ENCODE measurements around the gene NAB2. TPM values are rescaled to one million over a fixed set of nuclear protein-coding genes. Genes with fewer than 3 reads are reported as not detected.

Gene NAB2
- polyA plus RNA-seq, 3 donors = 40.7 to 43.4 (median 42.4) TPM

- no peak for DNase-seq (ENCODE audit: low read depth in 3 of 3, low spot score in 2 of 3)
Measured at GRCh38 chr12:57092876-57093414, 4.0 kb downstream of the NAB2 start.

- DNase-seq (ENCODE audit: low read depth in 3 of 3, low spot score in 2 of 3) = no peak
Measured at GRCh38 chr12:57093415-57094207, 4.7 kb downstream of the NAB2 start.

GRCh38 chr12:57094208-57095160 is 5.6 kb downstream of the NAB2 start:
- DNase-seq (ENCODE audit: low read depth in 3 of 3, low spot score in 2 of 3) = no peak

GRCh38 chr12:57095440-57095839 is 6.5 kb downstream of the NAB2 start:
- no peak for DNase-seq (ENCODE audit: low read depth in 3 of 3, low spot score in 2 of 3)

GRCh38 chr12:57096099-57096572 is 7.2 kb downstream of the NAB2 start:
- no peak for DNase-seq (ENCODE audit: low read depth in 3 of 3, low spot score in 2 of 3)

GRCh38 chr12:57096748-57097553 is 8.0 kb downstream of the NAB2 start:
- DNase-seq (ENCODE audit: low read depth in 3 of 3, low spot score in 2 of 3) = no peak

GRCh38 chr12:57097554-57097835 is 8.6 kb downstream of the NAB2 start:
- DNase-seq (ENCODE audit: low read depth in 3 of 3, low spot score in 2 of 3) = no peak

- DNase-seq (ENCODE audit: low read depth in 3 of 3, low spot score in 2 of 3) = no peak
Measured at GRCh38 chr12:57098546-57098945, 9.6 kb downstream of the NAB2 start.

- DNase-seq (ENCODE audit: low read depth in 3 of 3, low spot score in 2 of 3) = no peak
Measured at GRCh38 chr12:57099047-57099714, 10.3 kb downstream of the NAB2 start.

GRCh38 chr12:57099766-57100165 is 10.9 kb downstream of the NAB2 start:
- no peak for DNase-seq (ENCODE audit: low read depth in 3 of 3, low spot score in 2 of 3)

GRCh38 chr12:57101892-57102695 is 13.2 kb downstream of the NAB2 start:
- no peak for DNase-seq (ENCODE audit: low read depth in 3 of 3, low spot score in 2 of 3)

GRCh38 chr12:57103856-57104255 is 14.9 kb downstream of the NAB2 start:
- no peak for DNase-seq (ENCODE audit: low read depth in 3 of 3, low spot score in 2 of 3)

- DNase-seq (ENCODE audit: low read depth in 3 of 3, low spot score in 2 of 3) = no peak
Measured at GRCh38 chr12:57104292-57104910, 15.5 kb downstream of the NAB2 start.

GRCh38 chr12:57105011-57105753 is 16.3 kb downstream of the NAB2 start:
- DNase-seq (ENCODE audit: low read depth in 3 of 3, low spot score in 2 of 3) = no peak

GRCh38 chr12:57106021-57106708 is 17.3 kb downstream of the NAB2 start:
- no peak for DNase-seq (ENCODE audit: low read depth in 3 of 3, low spot score in 2 of 3)

- no peak for DNase-seq (ENCODE audit: low read depth in 3 of 3, low spot score in 2 of 3)
Measured at GRCh38 chr12:57107456-57108155, 18.7 kb downstream of the NAB2 start.
